CD4-positive, alpha-beta T cell treated with Interleukin-17A for 1 hour (primary cell): ENCODE measurements around the gene FOXS1.

Source experiments
- DNase-seq: peaks from one replicate; pipeline ENCODE4 v3.0.0-alpha.2; 2020

FOXS1 gene

DNA sequence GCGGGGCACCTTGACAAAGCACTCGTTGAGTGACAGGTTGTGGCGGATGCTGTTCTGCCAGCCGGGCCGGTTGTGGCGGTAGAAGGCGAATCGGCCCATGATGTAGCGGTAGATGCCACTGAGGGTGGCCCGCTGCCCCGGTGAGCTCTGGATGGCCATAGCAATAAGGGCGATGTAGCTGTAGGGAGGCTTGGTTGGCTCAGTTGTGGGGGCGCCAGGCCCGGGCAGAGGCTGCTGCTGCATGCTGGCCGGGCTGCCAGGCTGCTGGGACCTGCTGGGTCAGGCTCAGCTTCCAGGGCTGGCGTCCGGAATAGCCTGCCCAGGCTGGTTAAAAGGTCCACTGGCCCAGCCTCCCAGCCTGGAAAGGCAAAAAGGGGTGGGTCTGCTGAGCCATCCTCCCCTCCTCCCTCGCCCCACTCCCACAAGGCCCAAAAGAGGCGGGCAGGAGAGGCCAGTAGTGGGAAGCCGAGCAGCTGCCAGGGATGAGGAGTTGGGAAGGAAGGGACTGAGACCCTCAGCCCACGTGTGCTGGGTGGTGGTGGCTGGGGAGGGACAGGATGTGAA is at the start of gene FOXS1:
Gene FOXS1 (minus strand): TSS at position 305 of the 564 bp plus-strand sequence. CDS start 62 bp downstream, at position 243.
- DNase-seq: no peak

DNA sequence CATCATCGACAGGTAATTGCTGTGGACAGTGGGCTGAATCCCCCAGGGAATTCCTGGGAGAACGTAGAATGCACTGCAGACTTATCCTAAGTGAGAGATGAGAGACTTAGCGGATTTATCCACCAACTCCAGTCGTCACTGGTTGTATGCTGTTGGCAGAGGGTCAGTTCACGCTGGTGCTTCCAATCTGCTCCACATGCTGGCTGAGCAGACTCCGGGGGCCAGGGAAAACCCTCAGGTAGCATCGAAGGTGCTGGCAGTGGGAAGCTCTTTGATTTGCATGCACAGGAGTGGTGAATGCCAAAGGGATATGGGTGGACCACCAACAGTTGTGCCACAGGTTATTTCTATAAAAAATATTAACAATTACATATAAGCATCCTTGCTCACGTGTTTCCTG is 45.2 kb upstream of the FOXS1 start:
- DNase-seq: no peak

DNA sequence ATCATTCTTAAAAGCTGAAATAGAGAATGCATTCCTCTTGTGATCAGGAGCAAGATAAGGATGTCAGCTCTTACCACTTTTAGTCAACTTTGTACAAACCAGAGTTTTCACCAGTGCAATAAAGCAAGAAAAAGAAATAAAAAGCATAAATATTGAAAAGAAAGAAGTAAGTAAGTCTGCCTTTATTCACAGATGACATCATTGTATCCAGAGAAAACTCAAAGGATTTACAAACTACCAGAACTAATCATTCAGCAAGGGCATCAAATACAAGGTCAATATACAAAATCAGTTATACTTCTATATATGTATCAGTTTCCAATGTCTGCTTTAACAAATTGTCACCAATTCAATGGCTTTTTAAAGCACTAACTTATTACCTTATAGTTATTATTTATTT is 38.4 kb upstream of the FOXS1 start:
- no peak for DNase-seq

DNA sequence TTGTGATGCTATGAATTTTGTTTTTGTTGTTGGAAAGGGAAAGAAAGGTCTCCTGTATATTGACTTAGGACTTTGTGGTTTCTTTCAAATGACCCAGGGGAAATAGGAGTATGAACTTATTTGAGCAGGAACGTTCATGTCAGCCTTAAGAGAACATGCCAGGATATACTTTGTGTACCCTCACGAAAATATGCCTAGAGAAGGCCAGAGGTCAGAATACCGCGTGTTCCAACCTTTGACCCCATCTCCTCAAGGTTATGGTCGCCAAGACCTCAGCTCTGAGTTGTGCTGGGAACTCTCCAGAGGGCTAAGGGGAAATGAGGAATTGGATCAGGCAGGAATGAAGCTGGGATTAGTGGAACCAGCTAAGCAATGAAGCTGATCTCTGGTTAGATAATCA is 36.5 kb upstream of the FOXS1 start:
- DNase-seq: no peak

GRCh38 chr20:31879143-31879987 is 34.0 kb upstream of the FOXS1 start:
- peak; percentile 86 for DNase-seq

DNA sequence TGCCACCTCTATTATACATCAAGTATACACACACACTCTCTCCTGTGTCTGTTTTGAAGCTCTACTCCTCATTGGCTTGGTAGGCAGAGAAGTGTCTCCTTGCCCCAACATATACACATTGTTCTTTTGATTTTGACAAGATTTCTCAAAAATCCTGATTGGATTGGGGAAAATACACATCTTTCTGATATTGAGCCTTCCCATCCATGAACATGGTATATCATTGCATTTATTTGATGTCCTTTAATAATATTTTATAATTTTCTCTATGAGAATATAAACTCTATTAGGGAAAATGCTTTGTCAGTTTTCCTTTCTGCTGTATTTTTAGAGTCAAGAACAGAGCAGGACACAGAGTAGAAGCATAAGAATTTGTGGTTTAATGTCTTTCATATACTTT is 32.3 kb upstream of the FOXS1 start:
- DNase-seq: no peak

DNA sequence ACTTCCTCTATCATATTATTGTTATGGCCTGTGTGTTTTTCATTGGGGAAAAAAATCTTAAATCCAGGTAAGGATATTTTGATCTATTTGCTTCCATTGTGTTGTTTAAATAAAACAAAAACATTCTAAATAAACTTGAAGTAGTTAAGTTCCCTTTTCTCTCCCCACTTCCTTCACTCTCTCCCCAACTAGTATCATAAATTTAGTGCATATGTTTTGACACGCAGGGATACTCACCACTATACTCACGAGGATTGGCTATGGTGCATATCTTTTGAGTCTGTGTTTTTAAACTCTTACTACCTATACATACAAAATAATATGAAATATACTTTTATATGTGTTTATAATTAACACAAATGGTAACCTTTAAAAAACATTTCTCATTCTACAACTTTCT is 30.3 kb upstream of the FOXS1 start:
- DNase-seq: no peak

GRCh38 chr20:31872406-31872805 is 27.0 kb upstream of the FOXS1 start:
- DNase-seq: no peak

DNA sequence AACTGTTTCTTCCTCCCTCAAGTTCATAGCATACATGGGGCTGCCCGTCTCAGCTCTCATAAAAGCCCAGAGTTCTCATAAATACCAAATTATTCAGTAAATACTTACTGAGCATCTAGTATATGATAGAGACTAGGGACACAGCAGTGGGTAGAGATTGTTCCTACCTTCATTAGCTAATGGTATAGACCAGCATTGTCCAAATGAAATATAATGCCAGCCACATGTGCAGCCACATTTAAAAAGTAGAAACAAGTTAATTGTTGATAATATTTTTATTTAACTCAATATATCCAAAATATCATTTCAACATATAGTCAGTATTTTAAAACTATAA is 26.2 kb upstream of the FOXS1 start:
- DNase-seq: no peak

DNA sequence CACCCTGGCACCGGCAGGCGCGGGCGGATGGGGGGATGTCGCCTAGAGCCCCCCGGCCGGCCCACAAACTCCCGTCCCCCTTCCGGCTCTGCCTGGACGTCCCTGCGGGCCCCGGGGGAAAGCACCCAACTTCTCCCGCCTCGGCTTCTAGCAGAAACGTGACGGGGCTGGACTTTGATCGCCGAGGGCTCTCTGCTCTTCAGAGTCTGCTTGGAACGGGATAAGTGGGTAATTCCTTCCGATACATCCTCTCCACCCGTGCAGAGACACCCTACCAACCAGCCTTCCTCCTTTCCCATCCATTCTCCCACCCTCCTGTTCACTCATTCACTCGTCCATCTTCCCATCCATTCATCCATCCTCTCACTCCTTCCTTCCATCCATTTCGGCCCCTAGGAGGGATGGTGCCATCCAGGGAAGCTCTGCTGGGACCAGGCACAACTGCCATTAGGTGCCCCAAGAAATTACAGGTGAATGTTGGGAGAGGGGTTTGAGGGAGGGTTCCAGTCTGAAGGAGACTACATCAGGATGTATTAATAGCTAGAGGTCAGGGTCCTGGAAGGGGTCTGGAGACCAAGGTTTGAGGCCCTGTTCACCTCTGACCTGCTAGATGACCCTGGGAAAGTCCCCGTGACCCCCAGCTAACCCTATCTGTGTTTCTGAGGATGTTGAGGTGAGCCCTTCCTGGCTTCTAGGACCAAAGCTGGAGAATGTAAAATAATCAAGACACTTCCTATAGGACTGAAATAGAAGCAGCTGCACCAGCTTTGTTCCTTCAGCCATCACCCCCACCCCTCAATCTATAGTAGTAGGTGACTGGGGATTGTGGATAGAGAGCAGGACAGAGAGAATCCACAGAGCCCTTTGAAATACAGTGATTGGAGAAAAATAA is 25.6 kb upstream of the FOXS1 start:
- DNase-seq: no peak

DNA sequence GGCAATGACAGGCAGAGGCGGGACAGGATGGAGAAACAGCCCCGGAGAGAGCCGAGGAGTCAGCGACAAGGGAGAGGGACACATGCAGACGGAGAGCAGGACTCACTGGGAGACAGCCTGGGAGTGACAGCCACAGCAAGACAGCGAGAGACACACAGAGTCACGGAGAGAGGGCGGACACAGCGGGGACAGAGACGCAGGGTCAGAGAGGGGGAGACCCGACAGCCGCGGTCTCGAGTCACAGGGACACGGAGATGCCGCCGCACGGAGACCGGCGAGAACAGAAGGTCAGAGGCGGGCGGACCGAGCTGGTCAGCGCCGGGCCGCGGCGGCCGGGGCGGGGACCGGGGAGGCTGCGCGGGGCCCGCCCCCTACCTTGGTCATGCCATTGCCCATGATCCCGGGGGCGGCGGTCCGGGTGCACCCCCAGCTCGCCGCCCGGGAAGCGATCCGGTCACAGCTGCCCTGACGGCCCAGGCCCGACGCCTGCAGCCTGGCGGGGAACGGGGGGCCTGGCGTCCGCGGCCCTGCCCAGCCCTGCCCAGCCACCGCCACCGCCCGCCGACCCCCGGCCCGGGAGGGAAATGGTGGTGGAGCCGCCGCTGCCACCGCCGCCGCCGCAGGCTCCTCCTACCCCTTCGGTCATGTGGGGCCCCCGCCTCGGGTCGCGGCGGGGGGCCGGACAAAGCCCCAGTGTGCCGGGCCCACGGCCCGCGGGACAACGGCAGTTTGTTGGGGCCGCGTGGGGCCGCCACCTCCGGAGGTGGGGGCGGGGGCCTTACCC is 24.7 kb upstream of the FOXS1 start, which contains the start of the genes DUSP15 and TTLL9:
Gene DUSP15 (minus strand): TSS at position 586 of the 784 bp plus-strand sequence. CDS start 190 bp downstream, at position 396.
Gene TTLL9 (plus strand): TSS at position 693 of the 784 bp plus-strand sequence. CDS start 493 bp downstream, outside the sequence.
- DNase-seq: peak; percentile 16

- DNase-seq: no peak
These were observed 24.2 kb upstream of the FOXS1 start for GRCh38 chr20:31869673-31869941.

- no peak for DNase-seq
These were observed 23.7 kb upstream of the FOXS1 start for GRCh38 chr20:31868853-31869672.

DNA sequence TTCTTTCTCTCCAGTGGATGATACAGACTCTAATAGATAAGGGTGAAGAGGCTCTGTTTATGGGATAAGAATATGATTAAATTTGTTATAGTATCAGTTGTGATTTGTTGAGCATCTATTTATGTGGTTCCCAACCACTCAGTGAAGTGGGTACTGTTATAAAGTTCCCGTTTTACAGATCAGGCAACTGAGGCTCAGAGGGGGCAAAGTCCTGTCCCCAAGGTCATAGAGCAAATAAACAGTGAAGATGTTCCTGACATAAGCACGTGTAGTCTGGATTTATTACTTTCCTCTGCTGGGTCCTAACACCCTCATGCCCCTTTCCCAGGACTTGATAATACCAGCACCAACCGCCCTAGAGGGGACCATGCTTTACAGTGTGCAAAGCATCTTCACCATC is 20.8 kb upstream of the FOXS1 start:
- no peak for DNase-seq

GRCh38 chr20:31864521-31865400 is 19.4 kb upstream of the FOXS1 start:
- DNase-seq: no peak

DNA sequence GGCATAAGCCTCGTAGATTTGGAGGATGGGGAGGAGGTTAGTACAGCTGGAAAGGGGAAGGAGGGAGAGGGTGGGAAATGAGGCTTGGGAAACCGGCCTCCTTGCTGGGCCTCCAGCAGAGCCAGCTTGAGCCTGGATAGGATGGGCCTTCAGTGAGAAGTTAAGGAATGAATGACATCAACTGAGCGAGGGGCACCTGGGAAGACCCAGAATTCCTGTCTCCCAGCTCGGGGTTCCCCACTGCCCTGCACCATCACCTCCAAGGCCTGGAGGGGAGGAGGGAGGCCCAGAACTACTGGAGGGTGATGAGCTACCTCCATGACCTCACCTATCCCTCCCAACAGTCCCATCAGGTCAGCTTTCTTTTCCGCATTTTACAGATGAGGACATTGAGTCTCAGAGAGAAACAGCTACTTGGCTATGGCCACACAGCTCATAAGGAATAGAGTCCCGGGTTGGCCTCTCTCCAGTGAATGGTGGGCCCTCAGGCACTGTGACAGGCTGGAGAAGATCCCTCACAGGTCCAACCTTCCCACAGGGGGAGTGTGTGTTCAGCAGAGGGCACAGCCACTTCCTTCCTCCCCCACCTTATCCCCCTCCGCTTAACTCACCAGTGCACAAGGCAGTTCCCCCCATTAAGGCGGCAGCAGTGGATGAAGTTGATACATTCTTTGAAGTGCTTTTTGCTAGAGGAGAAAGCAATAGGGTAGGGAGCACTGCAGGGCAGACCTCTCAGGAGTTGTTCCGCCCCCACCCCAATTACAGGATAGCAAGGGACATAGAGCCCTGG is 18.1 kb upstream of the FOXS1 start:
- no peak for DNase-seq

DNA sequence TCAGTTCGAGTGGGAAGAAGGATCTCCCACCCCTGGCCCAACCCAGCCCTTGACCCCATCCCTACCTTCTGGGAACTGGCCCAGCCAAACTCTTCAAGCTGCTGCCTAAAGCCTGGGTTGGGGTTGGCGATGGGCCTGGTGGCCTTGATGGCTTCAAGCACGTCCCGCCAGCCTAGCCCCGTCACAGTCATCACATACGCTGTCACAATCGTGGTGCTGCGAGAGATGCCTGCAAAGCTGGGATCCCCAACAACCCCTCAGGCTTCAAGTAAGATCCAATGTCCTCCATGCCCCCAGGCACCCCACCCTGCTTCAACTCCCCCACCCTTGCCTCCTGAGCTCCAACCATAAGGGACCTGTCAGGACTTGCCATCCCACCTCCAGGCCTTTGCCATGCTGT is 17.1 kb upstream of the FOXS1 start:
- DNase-seq: no peak

GRCh38 chr20:31862157-31862470 is 16.7 kb upstream of the FOXS1 start:
- no peak for DNase-seq

DNA sequence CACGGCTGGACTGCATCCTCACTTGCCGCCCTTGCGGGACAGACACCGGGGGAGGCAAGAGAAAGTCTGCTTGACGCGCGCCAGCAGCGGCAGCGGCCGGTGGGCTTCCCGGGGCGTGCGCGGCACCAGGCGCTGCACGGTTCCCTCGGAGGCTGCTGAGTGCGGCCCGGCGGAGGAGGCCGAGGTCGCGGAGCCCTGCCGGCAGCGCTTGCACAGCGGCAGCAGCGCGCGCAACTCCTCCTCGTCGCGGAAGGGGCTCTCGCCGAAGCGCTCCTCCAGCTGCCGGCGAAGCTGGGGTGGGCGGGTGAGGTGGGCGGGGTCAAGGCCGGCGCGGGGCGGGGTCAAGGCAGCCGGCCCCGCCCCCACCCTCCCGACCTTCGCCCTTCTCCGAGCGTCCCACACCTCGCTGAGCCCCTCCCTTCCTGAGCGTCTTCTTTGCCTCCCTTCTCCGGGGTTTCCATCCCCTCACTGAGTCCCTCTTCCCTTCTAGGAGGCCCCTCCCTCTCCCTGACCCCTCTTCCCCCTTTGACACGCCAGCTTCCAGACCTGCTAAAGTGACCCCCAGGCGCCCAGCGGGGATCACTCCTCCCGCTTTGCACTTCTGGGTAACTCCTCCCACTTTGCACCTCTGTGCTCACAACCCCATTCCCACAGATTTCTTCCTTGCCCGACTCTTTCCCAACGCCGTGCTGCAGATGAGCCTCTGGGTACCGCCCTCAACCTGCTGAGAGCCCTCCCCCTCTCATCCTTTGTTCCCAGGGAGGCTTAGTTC is 16.2 kb upstream of the FOXS1 start:
- DNase-seq: peak; percentile 75

- DNase-seq: no peak
These were observed 15.7 kb upstream of the FOXS1 start for GRCh38 chr20:31861135-31861384.
